Stimulated activated CD8-positive, alpha-beta memory T cell treated with anti-CD3 and anti-CD28 coated beads, Interleukin-4, amount 100 ng/mL, for 48 hours (primary cell): ENCODE data around the gene NIF3L1.

Experiments
- DNase-seq: peaks from one replicate; pipeline ENCODE4 v3.0.0-alpha.2; 2020

Gene NIF3L1, protein sequence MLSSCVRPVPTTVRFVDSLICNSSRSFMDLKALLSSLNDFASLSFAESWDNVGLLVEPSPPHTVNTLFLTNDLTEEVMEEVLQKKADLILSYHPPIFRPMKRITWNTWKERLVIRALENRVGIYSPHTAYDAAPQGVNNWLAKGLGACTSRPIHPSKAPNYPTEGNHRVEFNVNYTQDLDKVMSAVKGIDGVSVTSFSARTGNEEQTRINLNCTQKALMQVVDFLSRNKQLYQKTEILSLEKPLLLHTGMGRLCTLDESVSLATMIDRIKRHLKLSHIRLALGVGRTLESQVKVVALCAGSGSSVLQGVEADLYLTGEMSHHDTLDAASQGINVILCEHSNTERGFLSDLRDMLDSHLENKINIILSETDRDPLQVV

DNA sequence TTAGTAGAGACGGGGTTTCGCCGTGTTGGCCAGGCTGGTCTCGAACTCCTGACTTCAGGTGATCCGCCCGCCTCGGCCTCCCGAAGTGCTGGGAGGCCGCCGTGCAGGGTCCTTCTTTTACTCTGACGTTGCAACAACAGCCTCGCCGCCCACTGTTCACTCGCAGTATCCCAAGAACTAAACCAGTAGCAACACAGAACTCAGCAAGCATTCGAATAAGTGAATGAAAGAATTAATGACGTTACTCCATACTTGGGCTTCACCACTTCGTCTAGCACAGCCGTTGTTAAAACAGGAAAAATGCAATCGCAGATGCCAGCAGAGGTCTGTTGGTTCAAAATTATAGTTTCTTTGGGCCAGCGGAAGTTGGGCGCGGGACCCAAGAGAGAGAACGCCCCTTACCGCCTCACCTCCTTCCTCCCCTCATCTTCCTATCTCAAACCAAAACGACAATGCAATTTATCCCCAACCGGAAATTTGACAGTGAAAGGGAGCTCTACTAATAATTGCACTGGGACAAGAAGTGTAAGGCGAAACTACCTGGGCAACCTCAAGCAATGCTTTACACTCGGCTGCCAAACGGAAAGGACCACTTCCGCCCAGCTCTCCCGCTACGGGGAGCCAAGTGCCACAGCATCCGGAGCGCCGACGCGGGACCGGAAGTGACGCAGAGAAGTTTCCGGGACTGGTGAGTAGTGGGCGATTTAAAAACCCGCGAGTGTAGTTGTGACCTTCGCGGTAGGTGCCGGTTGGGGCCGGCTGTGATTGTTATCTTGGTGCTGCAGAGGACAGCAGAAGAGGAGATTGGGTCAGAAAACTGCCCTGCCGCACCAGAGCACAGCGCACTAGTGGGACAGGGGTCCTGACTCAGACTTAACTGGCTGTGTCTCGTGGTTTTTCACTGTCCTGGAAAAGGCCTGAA is at the start of gene NIF3L1, which contains the start of gene PPIL3:
TSS of gene NIF3L1 (plus strand) at position 668 of the 922 bp plus-strand sequence. CDS start 2,573 bp downstream, outside the sequence.
TSS of gene PPIL3 (minus strand) at position 374 of the 922 bp plus-strand sequence. CDS start 1,462 bp downstream, outside the sequence.
- peak; percentile 98 for DNase-seq

DNA sequence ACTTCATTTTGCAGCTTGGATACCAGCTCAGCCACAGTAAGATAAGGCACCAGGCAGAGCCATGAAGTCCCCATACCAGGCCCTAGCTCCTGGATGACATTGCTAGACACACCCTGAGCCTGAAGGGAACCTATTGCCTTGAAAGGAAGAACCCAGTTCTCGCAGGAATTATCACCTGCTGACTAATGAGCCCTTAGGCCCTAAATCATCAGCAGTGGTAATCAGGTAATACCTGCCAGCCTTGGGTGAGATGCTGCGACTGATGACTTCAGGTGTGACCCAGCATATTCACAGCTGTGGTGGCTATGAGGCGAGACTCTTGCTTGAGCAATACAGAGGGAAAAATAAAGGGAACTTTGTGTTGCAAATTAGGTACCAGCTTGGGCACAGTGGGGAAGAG is 49.7 kb upstream of the NIF3L1 start:
- DNase-seq, result no peak

DNA sequence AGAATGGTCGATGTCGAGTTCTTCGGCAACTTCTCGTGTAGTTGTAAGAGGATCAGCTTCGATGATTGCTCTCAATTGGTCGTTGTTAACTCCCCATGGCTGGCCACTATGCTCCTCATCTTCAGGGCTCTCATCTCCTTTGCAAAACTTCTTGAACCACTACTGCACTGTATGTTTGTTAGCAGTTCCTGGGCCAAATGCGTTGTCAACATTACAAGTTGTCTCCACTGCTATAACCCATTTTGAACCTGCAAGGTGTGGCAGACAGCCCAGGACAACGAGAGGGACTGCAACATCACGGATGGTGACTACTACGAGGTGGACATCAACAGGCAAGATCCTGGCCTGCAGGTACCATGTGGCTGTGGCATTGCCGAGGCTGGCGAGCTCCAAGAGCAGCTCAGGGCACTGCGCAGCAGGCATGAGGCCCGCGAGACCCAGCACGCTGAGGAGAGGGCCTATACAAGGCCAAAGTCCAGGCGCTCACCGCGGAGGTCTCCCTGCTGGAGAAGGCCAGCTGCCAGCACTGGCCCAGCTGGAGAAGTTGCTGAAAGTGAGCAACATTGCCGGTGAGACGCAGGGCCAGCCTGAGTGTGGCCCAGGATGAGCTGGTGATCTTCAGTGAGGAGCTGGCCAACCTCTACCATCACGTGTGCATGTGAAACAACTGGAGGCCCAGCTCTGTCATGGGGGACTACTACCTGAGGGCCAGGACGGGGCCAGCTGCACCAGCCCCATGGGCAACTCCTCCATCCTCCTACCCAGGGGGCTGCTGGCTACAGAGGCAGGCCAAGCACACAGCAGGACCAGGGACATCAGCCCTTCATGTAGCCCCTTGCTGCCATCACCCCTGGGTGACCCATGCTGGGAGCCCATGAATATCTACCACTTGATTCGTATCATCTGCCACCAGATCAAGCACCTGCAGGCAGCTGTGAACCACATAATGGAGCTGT is 44.9 kb upstream of the NIF3L1 start:
- DNase-seq, result no peak

DNA sequence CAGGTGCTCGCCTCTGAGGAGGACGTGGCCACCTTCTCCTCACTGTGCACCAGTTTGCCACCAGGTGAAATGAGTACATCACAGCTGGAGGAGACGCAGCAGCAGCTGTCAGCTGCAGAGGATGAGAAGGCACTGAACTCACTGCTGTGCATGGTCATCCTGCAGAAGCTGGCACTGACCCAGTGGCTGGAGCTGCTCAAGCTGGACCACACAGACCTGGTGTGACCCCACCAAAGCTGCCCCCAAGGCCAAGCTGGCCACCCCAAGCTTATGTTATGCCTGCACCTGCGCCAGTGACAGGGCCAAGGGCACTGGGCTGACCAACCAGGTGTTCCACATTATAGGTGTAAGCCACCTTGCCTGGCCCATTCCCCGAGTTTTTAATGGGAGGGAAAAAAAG is 44.0 kb upstream of the NIF3L1 start:
- no peak for DNase-seq

DNA sequence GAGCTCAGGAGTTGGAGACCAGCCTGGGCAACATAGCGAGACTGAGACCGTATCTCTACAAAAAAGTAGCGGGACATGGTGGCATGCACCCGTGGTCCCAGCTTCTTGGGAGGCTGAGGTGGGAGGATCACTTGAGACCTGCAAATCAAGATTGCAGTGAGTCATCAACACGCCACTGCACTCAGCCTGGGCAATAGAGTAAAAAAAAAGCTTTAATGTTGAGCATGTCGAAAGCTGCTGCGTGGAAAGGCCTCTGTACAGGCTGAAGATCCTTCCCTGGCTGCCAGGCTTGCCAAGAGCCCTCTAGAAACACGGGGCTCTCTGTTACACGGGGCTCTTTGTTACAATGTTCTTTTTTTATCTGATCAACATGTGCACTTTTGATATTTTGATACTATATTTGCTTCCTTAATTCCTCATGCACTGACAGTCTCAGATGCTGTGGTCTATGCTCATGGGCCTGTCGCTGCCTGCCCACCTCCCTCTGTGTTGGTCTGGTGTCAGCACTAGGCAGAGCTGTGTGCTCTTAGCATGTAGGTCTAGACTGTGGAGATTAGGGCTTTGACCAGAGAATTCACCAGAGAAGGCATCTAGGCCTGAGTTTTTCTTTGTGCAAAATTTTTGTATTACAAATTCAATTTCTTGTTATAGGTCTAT is 43.4 kb upstream of the NIF3L1 start:
- no peak for DNase-seq

DNA sequence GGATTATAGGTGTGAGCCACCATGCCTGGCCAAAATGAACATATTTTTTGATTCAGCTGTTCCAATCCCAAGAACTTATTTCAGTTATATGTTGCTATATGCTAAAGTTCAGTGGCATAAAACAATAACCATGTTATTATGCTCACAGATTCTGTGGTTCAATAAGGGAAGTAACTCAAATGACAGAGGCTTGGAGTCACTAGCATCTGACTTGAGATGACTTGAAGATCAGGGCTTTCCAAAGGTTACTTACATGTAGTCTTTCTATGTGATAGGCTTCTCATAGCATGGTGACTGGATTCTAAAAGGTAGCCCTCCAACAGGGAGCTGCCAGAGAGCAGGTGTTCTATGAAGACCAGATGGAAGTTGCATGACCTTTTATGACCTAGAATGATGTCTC is 41.9 kb upstream of the NIF3L1 start:
- DNase-seq, result no peak

DNA sequence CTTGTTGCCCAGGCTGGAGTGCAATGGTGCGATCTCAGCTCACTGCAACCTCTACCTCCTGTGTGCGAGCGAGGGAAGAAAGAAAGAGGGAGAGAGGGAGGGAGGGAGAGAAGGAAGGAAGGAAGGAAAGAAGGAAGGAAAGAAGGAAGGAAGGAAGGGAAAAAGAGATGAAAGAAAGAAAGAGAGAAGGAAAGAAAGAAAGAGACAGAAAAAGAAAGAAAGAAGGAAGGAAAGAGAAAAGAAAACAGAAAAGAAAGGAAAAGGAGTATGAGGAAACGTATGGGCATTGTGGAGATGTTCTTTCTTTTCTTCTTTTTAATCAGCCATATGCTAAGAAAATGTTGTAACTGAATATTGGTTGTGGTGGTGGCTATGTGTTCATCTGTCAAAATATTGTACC is 41.2 kb upstream of the NIF3L1 start:
- no peak for DNase-seq

DNA sequence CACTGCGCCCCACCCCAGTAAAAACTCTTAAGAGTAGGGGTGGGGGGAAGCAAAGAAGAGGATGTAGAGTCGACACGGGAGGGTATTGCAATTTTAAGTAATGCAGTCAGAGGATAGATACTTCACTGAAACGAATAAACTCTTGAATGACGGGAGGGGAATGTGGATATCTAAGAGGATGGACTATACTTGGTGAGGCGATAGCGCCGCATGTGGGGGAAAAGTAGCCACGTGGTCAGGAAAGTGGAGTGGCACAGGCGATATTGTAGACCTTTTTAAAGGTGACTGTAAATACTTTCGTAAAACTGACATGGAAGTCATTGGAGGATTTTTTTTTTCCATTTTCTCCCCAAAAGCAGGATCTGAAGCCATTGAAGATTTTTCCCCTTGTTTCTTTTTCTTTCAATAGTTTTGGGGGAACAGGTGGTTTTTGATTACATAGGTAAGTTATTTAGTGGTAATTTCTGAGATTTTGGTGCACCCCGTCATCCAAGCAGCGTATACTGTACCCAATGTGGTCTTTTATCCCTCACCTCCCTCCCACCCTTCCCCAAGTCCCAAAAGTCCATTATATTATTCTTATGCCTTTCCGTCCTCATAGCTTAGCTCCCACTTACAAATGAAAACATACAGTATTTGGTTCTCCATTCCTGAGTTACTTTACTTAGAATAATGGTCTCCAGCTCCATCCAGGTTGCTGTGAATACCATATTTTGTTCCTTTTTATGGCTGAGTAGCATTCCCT is 38.5 kb upstream of the NIF3L1 start:
- no peak for DNase-seq

DNA sequence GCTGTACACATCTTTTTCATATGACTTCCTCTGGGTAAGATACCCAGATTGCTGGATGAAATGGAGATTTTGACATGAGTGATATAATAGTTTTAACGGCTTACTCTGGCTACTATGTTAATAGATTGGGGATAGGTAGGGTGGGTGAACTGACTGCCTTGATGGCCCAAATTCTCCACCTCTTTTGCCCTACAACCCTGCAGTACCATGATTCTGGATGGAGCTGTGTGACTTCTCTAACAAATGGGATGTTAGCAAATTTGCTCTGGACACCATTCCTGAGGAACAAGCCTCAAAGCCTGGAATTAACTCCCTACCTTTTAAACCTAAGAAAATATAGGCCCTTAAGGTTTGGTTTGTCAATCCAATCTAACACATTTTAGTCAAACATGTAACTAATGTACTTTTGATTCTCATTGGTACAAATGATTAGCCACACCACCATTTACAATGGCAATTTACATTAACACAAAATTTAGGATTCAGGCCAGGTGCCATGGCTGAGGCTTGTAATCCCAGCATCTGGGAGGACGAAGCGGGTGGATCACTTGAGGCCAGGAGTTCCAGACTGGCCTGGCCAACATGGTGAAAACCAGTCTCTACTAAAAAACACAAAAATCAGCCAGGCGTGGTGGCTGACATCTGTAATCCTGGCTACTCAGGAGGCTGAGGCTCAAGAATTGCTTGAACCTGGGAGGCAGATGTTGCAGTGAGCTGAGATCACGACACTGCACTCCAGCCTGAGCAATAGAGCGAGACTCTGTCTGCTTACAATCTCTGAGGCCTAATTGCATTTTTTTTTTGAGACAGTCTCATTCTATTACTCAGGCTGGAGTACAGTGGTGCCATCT is 37.5 kb upstream of the NIF3L1 start:
- DNase-seq, result no peak

DNA sequence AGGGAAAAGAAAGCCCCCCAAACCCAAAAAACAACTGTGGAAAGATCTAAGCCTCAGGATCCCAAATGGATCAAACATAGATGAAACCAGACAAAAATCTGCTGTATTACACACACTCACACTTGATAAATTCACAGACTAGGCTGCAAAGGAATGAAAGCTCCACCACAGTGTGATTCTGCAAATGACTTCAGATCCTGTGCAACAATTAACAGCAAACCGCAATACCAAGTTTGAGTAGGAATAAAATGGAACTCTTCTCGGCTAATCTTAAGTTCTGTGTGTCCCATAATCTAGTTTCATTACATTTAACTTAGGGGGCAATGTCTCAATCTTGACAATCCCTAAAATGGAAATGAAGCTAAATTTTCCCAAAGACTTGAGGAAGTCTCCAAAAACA is 36.6 kb upstream of the NIF3L1 start:
- no peak for DNase-seq

DNA sequence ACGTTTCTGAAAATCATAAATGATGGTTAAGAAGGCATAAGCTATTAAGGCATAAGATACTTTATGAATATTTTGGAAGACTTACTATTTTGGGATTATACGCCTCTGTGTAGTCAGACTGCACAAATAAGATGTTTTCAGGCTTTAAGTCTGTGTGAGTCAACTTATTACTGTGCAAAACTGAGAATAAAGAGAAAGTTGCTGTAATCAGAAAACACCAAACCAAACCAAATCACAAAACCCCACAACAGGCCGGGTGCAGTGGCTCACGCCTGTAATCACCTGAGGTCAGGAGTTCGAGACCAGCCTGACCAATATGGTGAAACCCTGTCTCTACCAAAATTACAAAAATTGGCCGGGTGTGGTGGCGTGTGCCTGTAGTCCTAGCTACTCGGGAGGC is 32.4 kb upstream of the NIF3L1 start:
- no peak for DNase-seq

DNA sequence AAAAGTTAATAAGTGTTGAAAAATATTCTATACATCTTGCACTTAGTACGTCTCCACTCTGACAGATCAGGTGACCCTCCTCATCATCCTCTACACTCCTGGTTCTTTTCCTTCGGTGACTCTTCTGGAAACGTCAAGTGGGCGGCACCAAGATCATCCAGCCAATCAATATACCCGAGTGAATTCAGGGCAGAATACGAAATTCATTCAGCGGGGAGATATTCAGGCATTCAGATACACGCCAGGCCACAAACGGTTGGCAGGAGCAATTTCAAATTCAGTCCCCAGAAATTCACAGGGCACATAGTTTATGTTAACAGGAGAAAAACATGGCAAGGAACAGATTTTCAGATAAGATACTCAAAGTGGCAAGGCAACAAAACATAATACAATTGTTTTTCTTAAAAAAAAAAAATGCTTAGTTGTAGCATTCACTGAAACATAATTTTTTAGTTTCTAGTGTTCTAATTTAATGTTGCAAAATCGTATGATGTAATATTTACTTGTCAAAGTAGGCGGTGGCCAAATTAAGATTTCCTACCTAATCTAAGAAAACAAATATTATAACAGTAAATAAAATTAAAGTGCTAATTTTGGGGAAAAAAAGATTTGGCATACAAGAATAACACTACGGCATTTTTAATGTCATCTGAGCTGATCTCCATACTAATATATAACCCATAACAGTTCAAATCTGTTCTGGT is 28.9 kb upstream of the NIF3L1 start:
- no peak for DNase-seq

DNA sequence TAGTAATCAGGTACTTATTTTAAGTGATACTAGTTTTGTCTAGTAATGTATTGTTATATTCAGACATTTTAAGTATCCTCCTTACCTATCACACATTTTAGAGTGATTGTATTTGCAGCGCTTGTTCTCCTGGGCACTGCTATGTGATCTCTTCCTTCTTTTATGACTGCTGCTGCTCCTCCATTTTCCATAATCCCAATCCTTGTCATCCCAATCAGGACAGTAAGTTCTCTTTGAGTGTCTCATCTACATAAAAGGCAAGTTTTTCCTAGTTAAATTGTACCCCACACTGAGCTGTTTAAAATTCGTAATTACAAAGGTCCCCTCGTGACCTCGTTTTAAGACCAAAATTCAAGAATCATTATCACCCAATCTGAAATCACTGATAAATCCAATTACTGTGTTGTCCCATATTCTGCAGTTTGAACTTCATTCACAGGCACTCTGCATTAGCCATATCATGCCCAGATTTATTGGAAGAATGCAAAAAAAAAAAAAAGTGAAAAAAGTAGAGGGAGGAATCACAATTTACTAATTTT is 27.5 kb upstream of the NIF3L1 start:
- no peak for DNase-seq

DNA sequence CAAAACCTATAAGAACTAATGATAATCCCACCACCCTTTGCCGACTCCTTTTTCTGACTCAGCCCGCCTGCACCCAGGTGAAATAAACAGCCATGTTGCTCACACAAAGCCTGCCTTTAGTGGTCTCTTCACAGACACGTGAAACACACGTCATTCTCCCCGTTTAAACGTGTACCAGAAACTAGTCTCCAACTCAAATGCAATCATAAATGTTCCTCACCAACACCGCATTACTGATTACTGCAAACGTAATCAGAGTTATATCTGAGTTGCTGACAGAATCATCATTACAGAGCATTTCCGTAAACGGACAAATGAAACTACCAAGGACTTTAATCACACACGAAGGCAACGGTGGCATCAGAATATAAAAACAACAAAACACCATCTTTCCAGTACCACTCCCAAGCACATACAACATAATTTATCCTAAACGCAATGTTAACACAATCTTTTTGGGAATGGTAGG is 26.6 kb upstream of the NIF3L1 start:
- peak; percentile 73 for DNase-seq

DNA sequence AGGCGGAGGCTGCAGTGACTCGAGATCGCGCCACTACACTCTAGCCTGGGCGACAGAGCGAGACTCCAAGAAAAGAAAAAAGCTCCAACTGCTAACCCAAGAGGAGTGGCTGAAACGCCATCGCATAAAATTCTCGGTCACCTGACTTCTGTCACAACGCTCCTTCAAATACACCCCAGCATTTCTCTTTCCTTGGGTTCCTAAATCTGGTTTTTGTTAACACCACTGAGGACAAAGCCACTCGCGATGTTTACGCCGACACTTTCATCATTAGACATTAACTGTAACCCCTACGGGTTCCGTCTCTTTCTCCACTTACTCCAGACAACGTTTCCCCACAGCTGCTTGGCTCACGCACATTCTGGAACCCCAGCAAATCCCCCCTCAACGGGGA is 25.4 kb upstream of the NIF3L1 start:
- DNase-seq, result no peak

DNA sequence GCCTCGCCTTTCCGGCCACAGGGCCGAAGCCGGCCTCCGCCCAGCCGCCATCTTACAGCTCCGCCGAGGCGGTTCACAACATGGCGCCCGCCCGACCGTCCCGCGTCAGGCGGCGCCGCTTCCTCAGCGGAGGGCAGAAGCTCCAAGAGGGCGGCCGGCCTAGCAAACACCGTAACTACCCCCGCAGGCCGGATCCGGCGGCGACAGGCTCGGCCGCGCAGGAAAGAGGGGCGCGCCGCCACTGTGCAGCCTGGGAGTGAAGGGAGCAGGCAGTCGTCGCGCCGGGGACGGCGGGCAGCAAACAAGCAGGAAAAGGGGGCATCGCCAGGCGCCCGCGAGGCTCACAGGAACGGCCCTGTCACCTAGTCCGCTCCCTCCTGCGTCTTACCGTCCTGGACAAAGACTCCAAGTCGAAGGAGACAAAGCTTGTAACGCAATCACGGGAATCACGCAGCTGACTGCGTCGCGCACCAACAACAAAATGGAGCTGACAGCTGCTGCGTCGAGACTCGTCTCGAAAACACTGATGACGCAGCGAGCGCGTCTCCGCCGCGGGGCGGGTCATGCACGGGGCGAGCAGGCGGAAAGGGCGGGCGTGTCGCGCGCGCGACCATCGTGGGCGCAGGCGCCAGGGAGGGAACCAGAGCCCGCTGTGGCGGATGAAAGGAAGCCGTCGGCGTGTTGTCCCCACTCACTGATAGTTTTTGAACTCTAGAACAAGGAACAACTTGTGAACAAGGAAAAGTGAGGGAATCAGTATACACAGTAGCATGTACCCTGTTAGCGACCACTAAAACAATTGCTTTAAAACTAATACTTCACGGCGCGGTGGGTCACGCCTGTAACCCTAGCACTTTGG is 24.8 kb upstream of the NIF3L1 start, which contains the start of gene CLK1:
TSS of gene CLK1 (minus strand) at position 483 of the 859 bp plus-strand sequence. CDS start 2,796 bp downstream, outside the sequence.
- DNase-seq, result peak; percentile 98

DNA sequence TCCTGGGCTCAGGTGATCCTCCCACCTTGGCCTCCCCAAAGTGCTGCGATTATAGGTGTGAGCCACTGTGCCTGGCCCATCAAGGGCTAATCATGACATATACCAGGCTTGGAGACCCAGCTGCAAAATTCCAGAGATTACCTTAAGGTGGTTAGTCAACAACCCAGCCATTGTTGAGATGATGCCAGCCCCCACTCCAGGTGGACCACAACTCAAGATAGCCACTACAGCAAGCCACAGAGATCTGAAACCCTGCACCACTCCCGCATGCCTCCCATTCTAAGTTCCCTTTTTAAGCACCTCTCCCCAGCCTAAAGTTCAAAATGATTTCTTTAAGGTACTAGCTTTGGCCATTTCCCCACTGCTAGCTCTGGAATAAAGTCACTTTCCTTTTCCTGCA is 20.2 kb upstream of the NIF3L1 start:
- no peak for DNase-seq

DNA sequence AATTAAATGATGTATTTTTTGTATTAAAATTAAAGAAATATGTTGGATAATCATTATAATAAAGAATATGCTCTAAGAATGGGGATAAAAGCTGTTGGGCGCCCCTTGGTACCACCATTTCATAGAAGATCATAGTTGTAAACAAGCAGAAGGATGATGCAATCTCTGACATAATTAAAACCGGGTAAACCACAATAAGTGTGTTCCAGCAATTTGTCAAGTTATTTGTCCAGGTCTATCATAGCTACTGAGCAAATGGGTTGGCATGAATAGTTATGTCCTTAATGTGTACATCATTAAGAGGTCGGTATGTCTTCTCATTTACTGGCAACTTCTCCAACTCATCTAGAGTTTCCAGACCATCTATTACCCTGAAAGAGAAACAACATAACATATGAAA is 18.0 kb upstream of the NIF3L1 start:
- DNase-seq, result no peak
